Measurements from ENCODE around the gene PET100.

PET100 gene

GRCh38 chr19:7629347-7630054 lies at the start of gene PET100, which contains the start of gene XAB2:
Gene PET100, plus strand, starts transcription at chr19:7629793. Its CDS starts 41 bp downstream, at chr19:7629834.
Gene XAB2, minus strand, starts transcription at chr19:7629545. Its CDS starts 18 bp downstream, at chr19:7629527.
- DNase-seq (ENCODE audit: low read depth), result peak; percentile 97

DNA sequence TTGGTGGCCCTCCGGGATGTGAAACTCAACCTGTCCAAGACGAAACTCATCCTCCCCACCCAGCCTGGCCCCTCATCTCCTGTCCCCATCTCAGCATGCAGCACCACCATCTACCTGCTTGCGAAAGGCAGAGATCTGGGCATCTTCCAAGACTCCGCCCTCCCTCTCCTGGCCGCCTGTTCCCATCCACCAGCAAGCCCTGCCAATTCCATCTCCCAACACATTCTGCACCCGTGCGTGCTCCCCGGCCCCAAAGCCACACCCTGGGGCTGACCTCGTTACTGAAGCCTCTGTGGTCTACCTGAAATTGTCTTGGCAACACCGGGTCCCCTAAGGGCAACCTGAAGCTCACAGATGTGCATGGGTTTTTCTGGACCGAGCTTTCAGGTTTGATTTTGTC lies 47.1 kb upstream of the PET100 start:
- DNase-seq (ENCODE audit: low read depth), result no peak

GRCh38 chr19:7589822-7590221 lies 39.8 kb upstream of the PET100 start:
- DNase-seq (ENCODE audit: low read depth), result no peak

GRCh38 chr19:7590256-7590655 lies 39.3 kb upstream of the PET100 start:
- no peak for DNase-seq (ENCODE audit: low read depth)

DNA sequence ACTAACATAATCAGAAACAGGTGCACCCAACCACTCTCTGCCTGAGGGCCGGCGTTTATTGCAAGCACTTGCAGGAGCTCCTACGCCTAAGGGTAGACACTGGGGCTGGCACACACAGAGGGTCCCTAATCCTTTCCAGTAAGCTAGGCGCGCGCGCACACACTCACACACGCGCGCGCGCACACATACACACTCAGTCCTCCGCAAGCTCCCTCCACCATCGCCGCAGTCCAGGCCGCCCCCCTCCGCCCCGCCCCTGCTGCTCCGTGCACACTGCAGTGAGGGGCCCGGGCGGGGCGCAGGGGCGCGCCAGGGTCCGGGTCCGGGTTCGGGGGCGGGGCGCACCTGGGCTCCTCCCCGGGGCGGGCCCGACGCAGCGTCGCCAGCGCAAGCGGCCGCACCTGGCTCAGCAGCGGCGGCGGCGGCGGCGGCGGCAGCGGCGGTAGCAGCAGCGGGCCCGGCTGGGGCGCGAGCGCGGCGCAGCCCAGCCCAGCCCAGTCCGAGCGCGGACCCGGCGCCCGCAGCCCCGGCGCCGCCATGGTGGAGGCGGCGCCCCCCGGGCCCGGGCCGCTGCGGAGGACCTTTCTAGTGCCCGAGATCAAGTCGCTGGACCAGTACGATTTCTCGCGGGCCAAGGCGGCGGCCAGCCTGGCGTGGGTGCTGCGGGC lies 34.0 kb upstream of the PET100 start, which contains the start of gene CAMSAP3:
Gene CAMSAP3, plus strand, starts transcription at position 398 of the 668 bp plus-strand sequence. Its CDS starts 140 bp downstream, at position 538.
- DNase-seq (ENCODE audit: low read depth), result no peak

GRCh38 chr19:7596211-7596937 lies 33.2 kb upstream of the PET100 start:
- no peak for DNase-seq (ENCODE audit: low read depth)

GRCh38 chr19:7597689-7598088 lies 31.9 kb upstream of the PET100 start:
- DNase-seq (ENCODE audit: low read depth), result no peak

GRCh38 chr19:7598180-7598579 lies 31.4 kb upstream of the PET100 start:
- DNase-seq (ENCODE audit: low read depth), result no peak

DNA sequence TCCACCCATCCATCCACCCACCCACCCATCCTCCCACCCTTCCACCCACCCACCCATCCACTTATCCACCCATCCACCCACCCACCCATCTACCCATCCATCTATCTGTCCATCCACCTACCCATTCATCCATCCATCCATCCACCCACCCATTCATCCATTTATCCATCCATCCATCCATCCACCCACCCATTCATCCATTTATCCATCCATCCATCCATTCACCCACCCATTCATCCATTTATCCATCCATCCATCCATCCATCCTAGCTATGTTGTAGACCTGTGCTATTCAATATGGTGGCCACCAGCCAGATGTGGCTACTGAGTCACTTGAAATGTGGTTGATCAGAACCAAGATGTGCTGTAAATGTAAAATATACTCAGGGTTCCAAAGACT lies 28.9 kb upstream of the PET100 start:
- DNase-seq (ENCODE audit: low read depth), result no peak

DNA sequence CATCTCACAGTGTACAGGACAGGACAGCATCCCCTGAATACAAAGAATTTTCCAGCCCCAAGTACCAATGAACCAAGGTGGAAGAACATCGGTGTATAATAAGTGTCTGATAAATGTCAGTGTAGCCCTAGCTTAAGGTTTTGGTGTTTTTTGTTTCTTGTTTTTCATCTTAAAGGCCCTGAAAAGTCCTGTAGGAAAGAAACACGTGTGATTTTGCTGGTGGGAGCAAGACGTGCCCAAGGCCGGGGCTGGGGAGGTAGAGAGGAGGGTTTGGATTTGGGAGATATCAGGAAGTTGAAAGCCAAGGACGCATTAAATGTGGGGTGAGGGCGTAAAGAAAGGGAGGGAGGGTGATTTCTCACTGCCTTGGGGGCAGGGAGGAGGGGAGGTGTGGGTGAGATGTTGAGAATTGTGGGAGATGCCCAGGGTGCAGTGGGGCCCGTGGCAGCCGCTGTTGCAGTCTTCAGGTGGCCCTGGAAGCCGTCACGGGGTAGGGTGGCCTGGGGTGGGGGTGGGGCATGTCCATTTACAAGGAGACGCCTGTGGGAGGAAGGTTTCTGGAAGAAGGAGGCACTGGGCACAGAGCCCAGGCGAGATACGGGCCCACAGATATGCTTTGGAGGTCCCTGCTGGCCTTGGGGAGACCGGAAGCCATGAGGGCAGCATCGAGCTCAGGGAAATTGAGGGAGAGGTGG lies 27.2 kb upstream of the PET100 start:
- no peak for DNase-seq (ENCODE audit: low read depth)

DNA sequence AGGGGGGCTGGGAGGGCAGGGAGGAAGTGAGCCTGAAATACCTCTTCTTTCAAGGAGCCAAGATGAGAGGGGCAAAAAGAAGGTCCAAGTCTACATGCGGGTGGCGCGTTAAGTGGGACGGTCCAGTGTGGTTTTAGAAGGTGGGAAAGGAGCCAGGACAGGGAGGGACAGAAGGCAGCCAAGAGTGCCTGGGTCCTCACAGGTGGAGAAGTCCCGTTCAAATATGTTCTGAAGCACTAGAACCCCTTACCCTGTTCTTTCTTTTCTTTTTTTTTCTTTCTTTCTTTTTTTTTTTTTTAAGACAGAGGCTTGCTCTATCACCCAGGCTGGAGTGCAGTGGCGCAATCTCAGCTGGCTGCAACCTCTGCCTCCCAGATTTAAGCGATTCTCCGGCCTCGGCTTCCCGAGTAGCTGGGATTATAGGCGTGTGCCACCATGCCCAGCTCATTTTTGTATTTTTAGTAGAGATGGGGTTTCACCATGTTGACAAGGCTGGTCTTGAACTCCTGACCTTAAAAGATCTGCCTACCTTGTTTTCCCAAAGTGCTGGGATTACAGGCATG lies 26.6 kb upstream of the PET100 start:
- no peak for DNase-seq (ENCODE audit: low read depth)

GRCh38 chr19:7603919-7604318 lies 25.7 kb upstream of the PET100 start:
- no peak for DNase-seq (ENCODE audit: low read depth)

- DNase-seq (ENCODE audit: low read depth), result no peak
Measured at GRCh38 chr19:7605490-7606222, 23.9 kb upstream of the PET100 start.

DNA sequence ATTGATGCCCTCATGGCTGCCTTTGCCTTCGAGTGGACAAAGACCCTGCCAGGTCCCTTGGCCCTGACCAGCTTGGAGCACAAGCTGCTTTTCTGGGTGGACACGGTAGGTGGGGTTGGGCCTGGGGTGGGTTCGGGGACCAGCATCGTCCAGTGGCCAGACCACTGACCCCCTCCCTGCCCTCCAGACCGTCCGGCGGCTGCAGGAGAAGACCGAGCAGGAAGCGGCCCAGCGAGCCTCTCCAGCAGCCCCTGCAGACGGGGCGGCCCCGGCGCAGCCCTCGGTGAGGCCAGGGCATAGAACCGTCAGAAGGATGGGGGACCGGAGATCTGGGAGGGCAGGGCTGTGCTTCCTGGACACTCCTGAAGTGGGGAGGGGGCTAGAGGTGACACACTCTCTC lies 23.3 kb upstream of the PET100 start:
- DNase-seq (ENCODE audit: low read depth), result no peak

GRCh38 chr19:7607212-7607873 lies 22.2 kb upstream of the PET100 start:
- DNase-seq (ENCODE audit: low read depth), result no peak

DNA sequence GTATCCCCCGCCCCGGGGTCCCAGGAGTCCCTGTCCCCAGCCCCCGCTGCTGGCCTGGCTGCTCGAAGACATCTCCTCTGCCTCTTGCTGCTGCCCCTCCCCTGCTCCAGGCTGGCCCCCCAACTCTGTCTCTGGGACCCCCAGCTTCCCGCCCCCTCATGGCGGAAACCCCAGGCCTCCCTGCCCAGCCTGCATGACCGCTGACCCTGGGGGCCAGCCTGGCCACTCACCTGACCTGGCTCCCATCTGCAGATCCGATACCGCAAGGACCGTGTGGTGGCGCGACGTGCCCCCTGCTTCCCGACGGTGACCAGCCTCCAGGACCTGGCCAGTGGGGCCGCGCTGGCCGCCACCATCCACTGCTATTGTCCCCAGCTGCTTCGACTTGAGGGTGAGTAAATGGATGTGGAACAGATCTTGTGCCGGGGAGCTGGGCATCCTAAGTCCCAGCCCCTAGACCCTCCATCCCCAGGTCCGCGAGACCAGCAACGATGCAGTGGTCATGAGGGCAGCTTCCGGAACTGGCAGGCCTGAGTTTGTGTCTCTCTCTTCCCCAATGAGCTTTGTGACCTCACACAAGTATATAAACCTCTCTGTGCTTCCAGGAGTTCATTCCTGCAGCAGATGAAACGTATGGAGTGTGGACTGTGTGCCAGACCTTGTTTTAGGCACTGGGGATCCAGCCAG lies 21.6 kb upstream of the PET100 start:
- no peak for DNase-seq (ENCODE audit: low read depth)

DNA sequence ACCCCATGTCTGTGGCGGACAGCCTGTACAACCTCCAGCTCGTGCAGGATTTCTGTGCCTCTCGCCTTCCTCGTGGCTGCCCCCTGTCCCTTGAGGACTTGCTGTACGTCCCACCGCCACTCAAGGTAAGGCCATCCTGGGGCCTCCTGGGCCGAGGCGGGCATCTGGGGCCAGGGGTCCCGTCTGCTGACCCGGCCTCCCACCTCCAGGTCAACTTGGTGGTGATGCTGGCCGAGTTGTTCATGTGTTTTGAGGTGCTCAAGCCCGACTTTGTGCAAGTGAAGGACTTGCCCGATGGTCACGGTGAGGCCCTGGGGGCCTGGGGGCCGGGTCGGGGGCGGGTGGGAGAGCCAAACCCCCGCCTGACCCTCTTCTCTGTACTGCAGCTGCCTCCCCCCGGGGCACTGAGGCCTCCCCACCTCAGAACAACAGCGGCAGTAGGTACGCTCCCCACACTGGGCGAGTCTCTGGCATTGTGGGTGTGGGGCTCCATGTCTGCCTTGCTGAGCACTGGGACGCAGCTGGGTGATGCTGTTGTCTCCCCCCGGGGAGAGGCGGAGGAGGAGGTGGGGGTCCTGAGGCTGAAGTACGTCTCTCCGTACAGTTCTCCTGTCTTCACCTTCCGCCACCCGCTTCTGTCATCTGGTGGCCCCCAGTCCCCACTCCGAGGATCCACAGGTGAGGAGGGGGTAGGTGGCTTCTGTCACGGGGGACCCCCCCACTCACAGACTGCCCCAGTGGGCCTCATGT lies 18.9 kb upstream of the PET100 start:
- no peak for DNase-seq (ENCODE audit: low read depth)

GRCh38 chr19:7611541-7612279 lies 17.9 kb upstream of the PET100 start:
- no peak for DNase-seq (ENCODE audit: low read depth)
